Fibroblast of lung (primary cell): Measurements from ENCODE around the gene ADGRB3.

Source experiments
- EZH2 ChIP-seq: IDR thresholded peaks from 2 replicates; pipeline ENCODE4 v1.5.1; 2012; ENCODE audit warnings: low read length, control low read depth, mild to moderate bottlenecking; ENCODE audit errors: missing control alignments
- TF ChIP-seq, protein P1 (sequence below), 2 donors: IDR thresholded peaks in 1 of 2; conservative IDR thresholded peaks in 1 of 2; 1 replicate in 1 of 2; 2 replicates in 1 of 2; pipeline ENCODE4 v1.5.1; 2011 to 2012; ENCODE audit warnings: low read length in 2 of 2, control low read depth in 1 of 2, inconsistent platforms in 1 of 2, low read depth in 1 of 2, mild to moderate bottlenecking in 1 of 2

DNA sequence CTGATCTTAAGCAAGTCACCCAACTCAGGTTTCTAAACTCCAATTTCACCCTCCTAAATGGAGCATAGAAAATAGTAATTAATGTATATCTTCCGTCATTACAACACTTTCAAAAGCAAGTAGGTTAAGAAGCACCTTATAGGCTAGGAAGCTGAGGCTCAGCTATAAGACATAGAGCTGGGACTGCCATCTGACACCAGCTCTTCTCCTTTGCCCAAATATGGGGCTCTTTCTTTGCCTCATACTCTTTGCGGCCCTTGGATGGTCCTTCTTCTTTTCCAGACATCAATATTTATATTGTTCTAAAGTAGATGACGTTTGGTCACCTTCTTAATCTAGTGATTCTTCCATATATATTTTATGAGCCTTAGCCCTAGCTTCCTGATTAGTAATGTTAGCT, 748.5 kb downstream of the ADGRB3 start:
- TF ChIP-seq, protein P1, sequence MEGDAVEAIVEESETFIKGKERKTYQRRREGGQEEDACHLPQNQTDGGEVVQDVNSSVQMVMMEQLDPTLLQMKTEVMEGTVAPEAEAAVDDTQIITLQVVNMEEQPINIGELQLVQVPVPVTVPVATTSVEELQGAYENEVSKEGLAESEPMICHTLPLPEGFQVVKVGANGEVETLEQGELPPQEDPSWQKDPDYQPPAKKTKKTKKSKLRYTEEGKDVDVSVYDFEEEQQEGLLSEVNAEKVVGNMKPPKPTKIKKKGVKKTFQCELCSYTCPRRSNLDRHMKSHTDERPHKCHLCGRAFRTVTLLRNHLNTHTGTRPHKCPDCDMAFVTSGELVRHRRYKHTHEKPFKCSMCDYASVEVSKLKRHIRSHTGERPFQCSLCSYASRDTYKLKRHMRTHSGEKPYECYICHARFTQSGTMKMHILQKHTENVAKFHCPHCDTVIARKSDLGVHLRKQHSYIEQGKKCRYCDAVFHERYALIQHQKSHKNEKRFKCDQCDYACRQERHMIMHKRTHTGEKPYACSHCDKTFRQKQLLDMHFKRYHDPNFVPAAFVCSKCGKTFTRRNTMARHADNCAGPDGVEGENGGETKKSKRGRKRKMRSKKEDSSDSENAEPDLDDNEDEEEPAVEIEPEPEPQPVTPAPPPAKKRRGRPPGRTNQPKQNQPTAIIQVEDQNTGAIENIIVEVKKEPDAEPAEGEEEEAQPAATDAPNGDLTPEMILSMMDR (conservative IDR thresholded peaks at IDR 0.05 in 1 of 2, IDR thresholded peaks at IDR 0.05 in 1 of 2; ENCODE audit: low read depth in 1 of 2, low read length in 2 of 2) = no peak
- TF ChIP-seq EZH2 = no peak
